Mesodermal cell (in vitro differentiated cells): ENCODE data around the gene FBXO22. TPM values are rescaled to one million over a fixed set of nuclear protein-coding genes. Genes with fewer than 3 reads are reported as not detected.
A peak's percentile ranks its signal among the peaks of the same experiment; 100 is the strongest.
"Not testable (repeated sequence)": the region's sequence is repeated elsewhere in the genome, so short reads cannot be mapped to it uniquely, and the experiment has no call there.

Source experiments
- H3K27ac ChIP-seq: 2 replicates; pipeline ENCODE4 v1.7.0; 2013; ENCODE audit warnings: mild to moderate bottlenecking, low read depth, low read length, moderate library complexity; ENCODE audit not compliant: severe bottlenecking
- H3K36me3 ChIP-seq: 2 replicates; pipeline ENCODE4 v1.7.1; 2013; ENCODE audit warnings: mild to moderate bottlenecking, low read length, moderate library complexity; ENCODE audit not compliant: control insufficient read depth, insufficient read depth
- H3K4me1 ChIP-seq: one replicate; pipeline ENCODE4 v1.7.1; 2013; ENCODE audit warnings: mild to moderate bottlenecking, low read length; ENCODE audit not compliant: insufficient read depth, control insufficient read depth, poor library complexity, severe bottlenecking
- H3K4me3 ChIP-seq: 2 replicates; pipeline ENCODE4 v1.7.0; 2013; ENCODE audit warnings: low read length, control low read depth, mild to moderate bottlenecking; ENCODE audit not compliant: insufficient read depth, poor library complexity, severe bottlenecking; ENCODE audit errors: extremely low read depth
- H3K9me3 ChIP-seq: 2 replicates; pipeline ENCODE4 v1.7.1; 2013; ENCODE audit warnings: mild to moderate bottlenecking, low read length, moderate library complexity; ENCODE audit not compliant: control insufficient read depth
- WGBS, 2 experiments: methylation state at CpG; one replicate each; pipeline ENCODE4 v1.1.5; 2013; ENCODE audit warnings: missing lambda C conversion rate in 2 of 2; ENCODE audit not compliant: insufficient coverage in 2 of 2; 5-methylcytosine and 5-hydroxymethylcytosine counted together
- polyA plus RNA-seq, 2 experiments: library from polyadenylated mRNA; stranded (reverse); fragments of 50-300 nt; gene quantifications; one replicate each; pipeline ENCODE4 v1.2.3, GENCODE V29; 2013

Gene FBXO22
- polyA plus RNA-seq (2013, experiment 1 of 2), result 61.9 TPM
- polyA plus RNA-seq (2013, experiment 2 of 2), result 59.0 TPM

GRCh38 chr15:75903331-75904239 is at the start of gene FBXO22:
FBXO22 (plus strand) TSS chr15:75903878; CDS start chr15:75903964, 86 bp downstream.
- 5 to 6% methylated on average over 50 to 54 of the region's 63 CpGs for WGBS, 2 experiments
- H3K27ac ChIP-seq, result peak within 1 kb of the TSS; percentile 77
- H3K4me3 ChIP-seq, result peak within 1 kb of the TSS; percentile 89
- H3K9me3 ChIP-seq, result no peaks in the 10 kb centered on the region
- peaks cover 30% of the 10 kb centered on the region for H3K4me1 ChIP-seq
- H3K36me3 ChIP-seq, result peaks cover 51% of the 10 kb centered on the region

DNA sequence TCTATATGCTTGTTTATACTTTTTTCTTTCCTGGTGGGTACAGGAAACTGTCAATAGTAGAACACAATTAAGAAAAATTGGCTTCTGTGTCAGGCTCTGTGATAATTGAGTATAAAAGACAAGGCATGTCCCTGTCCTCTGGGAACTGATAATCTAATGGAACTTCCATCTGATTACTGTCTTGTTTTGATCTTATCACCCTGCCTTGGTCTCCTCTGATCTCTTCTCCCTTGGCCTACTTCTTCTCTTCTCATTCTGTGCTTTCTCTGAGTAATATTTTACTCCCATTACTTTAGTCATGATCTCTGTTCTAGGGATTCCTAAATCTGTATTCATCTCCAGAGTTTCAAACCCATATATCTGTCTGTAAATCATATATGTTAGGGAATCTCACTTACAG is 45.8 kb upstream of the FBXO22 start:
- Histone ChIP-seq H3K27ac (no peak overlapping the region), H3K36me3 (peaks cover 52% of the 10 kb centered on the region), H3K4me3 (no peak overlapping the region), H3K9me3 (no peaks in the 10 kb centered on the region), H3K4me1 (no peaks in the 10 kb centered on the region)

DNA sequence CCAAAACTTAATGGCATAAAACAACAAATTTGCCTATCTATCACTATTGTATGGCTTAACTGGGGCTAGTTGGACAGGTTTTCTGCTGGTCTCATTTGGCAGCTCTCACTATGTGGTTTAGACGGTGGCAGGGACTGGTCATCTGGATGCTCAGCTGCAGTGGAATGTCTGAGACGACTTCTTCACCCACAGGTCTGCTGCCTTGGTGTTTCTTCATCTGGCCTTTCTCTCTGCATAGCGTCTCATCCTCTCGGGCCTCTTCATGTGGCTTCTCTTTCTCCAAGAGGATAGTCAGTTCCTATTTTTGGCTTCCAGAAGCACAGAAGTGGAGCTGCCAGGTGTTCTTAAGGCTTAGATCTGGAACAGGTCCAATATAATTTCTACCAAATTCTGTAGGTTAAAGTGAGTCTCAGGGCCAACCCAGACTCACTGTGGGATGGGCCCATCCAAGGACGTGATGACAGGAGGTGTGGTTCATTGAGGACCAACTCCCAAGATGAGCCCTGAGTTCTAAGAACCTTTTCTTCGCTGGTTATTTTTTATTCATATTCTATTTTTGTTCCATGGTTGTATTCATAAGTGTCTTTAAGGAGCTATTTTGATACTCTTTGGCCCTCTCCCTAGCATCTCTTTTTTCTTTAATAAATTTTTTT is 41.8 kb upstream of the FBXO22 start:
- H3K36me3 ChIP-seq, result peaks cover 65% of the 10 kb centered on the region
- 94 to 97% methylated on average over 4 to 5 of the region's 6 CpGs for WGBS, 2 experiments
- H3K4me3 ChIP-seq, result no peak overlapping the region
- no peaks in the 10 kb centered on the region for H3K9me3 ChIP-seq
- H3K4me1 ChIP-seq, result peaks cover 4% of the 10 kb centered on the region
- H3K27ac ChIP-seq, result no peak overlapping the region

DNA sequence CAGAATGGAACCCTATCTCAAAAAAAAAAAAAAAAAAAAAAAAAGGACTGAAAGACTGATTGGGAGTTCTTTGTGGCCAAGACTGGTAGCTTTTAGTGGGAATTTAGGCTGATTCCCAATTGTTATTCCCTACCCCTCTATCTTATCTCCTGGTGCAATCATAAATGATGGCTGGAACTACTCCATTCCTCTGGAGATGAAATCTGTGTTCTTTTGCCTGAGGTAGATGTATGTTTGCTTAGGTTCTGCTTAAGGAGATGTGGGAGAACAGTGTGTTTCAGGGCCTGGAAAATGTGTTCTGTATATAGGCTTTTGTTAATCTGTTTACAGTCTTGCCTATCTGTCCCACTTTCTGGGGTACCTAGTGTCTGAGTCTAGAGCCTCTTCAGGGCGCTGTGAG is 40.9 kb upstream of the FBXO22 start:
- Histone ChIP-seq H3K4me3 (no peak overlapping the region), H3K27ac (no peak overlapping the region), H3K36me3 (peaks cover 70% of the 10 kb centered on the region), H3K9me3 (no peaks in the 10 kb centered on the region), H3K4me1 (peaks cover 9% of the 10 kb centered on the region)
- no CpG with 5 or more reads among the region's 1 CpG for WGBS, 2 experiments

GRCh38 chr15:75864213-75865059 is 39.2 kb upstream of the FBXO22 start:
- H3K9me3 ChIP-seq, result no peaks in the 10 kb centered on the region
- H3K4me3 ChIP-seq, result no peak overlapping the region
- peaks cover 68% of the 10 kb centered on the region for H3K36me3 ChIP-seq
- H3K27ac ChIP-seq, result no peak overlapping the region
- H3K4me1 ChIP-seq, result peaks cover 11% of the 10 kb centered on the region
- 100% methylated on average over 1 of the region's 5 CpGs; no CpG with 5 or more reads in 1 of the 2 experiments for WGBS, 2 experiments

- H3K36me3 ChIP-seq, result peaks cover 67% of the 10 kb centered on the region
- WGBS, 2 experiments, result no CpG with 5 or more reads among the region's 1 CpG
- not testable (repeated sequence) for H3K4me3 ChIP-seq
These were observed 37.6 kb upstream of the FBXO22 start for GRCh38 chr15:75866045-75866444.

GRCh38 chr15:75866916-75867315 is 36.8 kb upstream of the FBXO22 start:
- Histone ChIP-seq H3K4me1 (peaks cover 11% of the 10 kb centered on the region), H3K9me3 (no peaks in the 10 kb centered on the region), H3K4me3 (no peak overlapping the region), H3K36me3 (peaks cover 60% of the 10 kb centered on the region), H3K27ac (no peak overlapping the region)

More at GRCh38 chr15:75866045-75866444, 37.6 kb upstream of the FBXO22 start:
- H3K9me3 ChIP-seq, H3K27ac ChIP-seq: not testable (repeated sequence)
- H3K4me1 ChIP-seq, result peaks cover 11% of the 10 kb centered on the region

GRCh38 chr15:75867449-75867848 is 36.2 kb upstream of the FBXO22 start:
- Histone ChIP-seq H3K4me3 (no peak overlapping the region), H3K27ac (peak overlapping the region; percentile 34), H3K9me3 (no peaks in the 10 kb centered on the region), H3K36me3 (peaks cover 57% of the 10 kb centered on the region), H3K4me1 (peaks cover 11% of the 10 kb centered on the region)
- WGBS, 2 experiments, result 40 to 70% methylated on average over 2 of the region's 4 CpGs

DNA sequence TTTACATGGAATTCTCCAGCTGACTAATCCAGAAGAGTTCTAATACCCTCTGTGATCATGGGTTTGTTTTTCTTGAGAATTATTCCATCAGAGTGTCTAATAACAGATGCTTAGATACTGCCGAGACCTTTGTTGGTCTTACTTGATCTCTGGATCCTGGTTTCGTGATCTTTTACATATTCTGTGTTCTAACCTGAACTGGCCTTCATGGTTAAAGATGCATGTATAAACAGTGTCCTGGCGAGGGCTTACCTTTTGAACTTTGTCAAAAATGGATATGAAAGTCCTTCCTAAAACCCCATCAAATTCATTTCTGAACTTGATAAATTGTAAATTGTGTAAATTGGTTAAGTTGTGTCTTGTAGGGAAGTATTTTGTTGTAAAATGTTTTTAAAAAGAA is 35.7 kb upstream of the FBXO22 start:
- Histone ChIP-seq H3K36me3 (peaks cover 57% of the 10 kb centered on the region), H3K27ac (no peak overlapping the region), H3K4me1 (peaks cover 11% of the 10 kb centered on the region), H3K4me3 (no peak overlapping the region), H3K9me3 (no peaks in the 10 kb centered on the region)
- 94 to 100% methylated on average over 2 of the region's 3 CpGs for WGBS, 2 experiments

- no peak overlapping the region for H3K4me3 ChIP-seq
- H3K36me3 ChIP-seq, result peaks cover 59% of the 10 kb centered on the region
- H3K27ac ChIP-seq, result no peak overlapping the region
- H3K4me1 ChIP-seq, result peaks cover 11% of the 10 kb centered on the region
- no peaks in the 10 kb centered on the region for H3K9me3 ChIP-seq
These were observed 34.2 kb upstream of the FBXO22 start for GRCh38 chr15:75869446-75869845.
